ENCODE measurements around the gene BAHCC1.
A peak's percentile ranks its signal among the peaks of the same experiment; 100 is the strongest.

BAHCC1 gene

DNA sequence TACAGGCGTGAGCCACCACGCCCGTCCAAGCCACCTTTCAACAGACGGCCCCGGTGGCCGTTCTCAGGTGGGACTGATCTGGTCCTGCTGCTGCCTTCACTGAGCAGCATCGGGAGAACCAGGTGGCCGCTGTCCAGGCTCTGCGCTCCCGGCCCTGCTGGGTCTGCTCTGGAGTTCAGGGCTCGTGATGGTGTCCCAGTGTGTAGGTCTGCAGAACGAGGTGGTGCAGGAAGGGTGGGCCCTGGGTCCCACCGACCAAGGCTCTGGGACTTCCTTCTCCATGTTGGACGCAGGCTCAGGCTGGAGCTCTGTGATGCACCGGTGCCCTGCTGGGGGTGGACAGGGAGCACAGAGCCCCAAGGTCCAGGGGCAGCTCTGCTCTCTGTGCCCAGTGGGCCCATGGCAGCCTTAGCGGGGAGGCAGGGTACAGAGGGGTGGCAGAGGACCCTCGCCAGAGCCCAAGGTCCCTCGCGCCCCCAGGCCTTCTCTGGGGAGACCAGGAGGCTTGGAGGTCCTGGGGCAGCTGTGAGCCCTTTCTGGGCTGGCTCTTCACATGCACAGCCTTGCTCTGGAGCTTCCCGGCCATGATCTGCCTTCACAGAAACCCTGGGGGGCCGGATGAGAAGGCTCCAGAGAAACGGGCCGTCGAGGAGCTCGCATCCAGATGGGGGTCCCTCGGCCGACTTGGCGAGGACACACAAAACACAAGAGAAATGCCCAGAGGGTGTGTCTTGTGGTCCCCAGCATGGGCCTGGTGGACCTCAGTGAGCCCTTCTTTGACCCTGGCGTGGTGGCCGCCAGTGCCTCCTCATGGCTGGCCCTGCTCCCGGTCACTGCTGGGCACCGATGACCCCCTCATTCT lies 26.9 kb upstream of the BAHCC1 start:
- no peak for DNase-seq

DNA sequence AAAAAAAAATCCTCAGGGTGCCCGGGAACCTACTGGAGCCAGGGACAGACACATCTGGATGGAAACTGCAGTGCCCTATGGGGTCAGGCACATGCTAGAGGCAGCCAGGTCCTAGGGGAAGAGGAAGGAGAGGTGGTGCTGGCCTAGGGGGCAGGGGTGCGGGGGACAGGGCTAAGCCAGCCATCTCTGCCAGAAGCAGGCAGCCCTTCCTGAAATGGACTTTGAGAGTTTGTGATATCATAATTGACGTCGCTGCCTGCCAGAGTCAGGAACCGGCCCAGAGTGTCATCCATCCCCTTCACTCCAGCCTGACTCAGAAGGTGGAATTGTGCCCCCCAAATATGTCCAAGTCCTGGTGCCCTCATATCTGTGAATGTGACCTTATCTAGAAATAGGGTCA lies 25.0 kb upstream of the BAHCC1 start:
- DNase-seq: no peak

DNA sequence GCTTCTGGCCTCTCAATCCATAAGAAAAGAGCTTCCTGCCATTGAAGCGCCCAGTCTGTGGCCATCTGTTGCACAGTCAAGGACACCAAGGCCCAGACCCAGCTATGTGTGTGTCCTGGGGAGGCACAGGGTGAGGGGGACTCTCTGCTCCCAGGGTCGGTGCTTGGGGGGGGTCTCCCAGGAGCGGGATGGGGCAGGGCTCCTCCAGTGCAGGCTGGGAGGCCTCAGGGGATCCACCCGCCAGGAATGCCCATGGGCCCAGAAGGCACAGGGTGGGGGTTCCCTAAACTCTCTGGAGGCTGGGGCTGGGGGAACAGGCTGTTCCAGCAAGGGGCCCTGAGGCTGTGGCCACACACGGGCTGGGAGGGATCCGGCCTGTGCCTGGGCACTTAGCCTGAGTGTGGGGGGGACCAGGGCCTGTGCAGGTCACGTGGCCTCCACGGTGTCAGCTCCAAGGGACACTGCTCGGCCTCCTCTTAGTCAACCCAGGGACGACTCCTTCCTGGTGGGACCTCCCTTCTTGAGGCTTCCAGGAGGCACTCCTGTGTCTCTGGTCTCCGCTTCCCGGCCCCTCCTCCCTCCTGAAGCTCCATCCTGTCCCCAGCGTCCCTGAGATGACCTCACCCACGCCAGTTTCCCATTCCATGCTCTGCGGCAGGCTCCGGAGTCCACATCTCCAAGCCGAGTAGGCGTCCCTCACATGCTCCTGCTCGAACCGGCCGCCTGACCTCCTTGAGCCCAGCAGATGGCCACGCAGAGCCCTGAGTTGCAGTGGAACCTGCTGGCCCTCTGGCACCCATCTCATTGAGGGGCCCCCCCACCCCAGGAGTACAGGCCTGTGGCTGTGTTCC lies 23.1 kb upstream of the BAHCC1 start:
- DNase-seq: no peak

DNA sequence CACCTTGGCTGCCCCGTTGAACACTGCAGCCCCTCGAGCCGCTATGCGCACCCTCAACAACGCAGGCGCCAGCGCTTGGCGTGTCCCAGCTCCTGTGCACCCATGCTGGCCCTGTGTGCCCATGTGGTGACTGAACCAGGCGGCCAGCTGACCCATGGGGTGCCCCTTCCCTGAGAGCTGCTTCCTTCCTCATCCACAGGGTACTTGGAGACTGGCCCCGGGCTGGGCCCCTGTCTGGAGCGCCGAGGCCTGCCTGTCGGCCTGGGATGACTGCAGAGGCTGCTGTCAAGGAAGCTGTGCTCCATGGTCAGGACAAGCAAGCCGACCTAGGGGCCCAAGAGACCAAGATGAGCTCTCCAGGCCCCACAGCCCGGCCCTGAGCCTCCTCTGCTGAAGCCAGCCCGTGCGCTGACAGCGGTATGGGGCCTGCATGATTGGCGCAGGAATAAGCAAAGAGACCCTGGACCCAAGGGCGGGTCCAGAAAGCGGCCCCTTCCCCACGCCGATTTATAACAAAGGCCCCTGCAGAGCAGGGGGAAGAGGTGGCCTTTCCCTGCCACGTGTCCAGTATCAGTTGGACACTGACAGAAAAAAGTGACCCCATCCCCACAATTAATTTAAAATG lies 21.6 kb upstream of the BAHCC1 start:
- DNase-seq: no peak

DNA sequence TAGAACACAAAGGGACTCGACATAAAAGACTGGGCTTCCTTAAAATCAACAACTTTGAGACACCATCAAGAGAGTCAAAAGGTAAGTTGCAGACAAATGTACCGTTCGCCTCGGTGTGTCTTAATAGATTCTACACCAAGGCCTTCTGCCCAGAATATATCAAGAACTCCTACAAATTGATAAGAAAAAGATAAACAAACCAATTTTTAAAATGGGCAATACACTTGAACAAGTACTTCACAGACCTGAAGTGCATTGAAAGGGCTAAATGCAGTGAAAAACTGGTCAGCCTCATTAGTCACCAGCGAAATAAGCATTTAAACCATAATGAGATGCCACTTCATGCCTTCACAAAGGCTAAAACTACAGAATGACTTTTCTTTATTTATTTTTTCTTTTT lies 20.4 kb upstream of the BAHCC1 start:
- no peak for DNase-seq

DNA sequence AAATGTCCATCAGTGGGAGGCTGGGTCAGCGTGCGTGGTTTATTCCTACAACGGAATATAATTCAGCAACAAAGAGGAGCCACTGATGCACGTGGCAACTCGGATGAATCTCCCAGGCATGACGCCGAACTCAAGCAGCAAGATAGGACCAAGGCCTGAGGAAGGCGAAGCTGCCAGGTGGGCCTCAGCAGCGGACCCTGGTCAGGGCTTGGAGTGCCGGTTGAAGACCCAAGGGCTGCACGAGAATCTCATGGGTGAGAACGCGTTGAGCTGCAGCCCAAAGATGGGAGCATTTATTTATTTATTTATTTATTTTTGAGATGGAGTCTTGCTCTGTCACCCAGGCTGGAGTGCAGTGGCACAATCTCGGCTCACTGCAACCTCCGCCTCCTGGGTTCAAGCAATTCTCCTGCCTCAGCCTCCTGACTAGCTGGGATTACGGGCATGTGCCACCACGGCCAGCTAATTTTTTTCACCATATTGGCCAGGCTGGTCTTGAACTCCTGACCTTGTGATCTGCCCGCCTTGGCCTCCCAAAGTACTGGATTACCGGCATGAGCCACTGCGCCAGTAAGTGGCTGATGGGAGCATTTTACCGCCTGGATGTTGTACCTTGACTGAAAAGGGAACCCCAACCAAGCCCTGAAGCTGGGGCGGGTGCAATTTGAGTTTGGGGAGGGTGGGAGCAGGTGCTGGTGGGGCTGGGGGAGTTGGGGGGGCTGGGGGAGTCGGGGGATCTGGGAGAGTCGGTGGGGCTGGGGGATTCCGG lies 18.1 kb upstream of the BAHCC1 start:
- DNase-seq: no peak

DNA sequence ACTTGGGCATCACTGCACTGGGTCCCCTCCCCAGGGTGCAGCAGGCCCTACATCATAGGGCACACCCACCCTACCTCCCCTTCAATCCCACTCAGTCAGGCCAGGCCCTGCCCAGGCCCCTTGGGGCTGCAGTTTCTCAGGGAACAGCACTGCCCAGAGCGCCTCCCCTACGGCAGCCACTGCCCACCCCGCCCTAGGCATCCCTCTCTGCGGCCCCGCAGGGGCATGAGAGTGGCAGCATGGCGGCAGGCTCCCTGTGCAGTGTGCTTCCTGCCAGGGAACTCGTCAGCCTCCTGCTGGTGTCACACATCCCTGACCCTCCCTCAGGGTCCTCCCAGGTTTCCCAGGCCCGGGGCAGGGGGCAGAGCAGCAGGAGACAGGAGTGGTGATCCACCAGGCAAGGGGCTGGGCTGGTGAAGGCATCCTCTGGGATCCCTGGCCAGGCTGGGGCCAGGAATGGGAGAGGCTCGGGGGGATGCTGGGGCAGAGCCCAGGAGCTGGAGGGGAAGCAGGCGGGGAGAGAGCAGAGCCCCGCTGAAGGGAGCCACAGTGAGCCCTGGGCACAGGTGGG lies 16.2 kb upstream of the BAHCC1 start:
- DNase-seq: no peak

DNA sequence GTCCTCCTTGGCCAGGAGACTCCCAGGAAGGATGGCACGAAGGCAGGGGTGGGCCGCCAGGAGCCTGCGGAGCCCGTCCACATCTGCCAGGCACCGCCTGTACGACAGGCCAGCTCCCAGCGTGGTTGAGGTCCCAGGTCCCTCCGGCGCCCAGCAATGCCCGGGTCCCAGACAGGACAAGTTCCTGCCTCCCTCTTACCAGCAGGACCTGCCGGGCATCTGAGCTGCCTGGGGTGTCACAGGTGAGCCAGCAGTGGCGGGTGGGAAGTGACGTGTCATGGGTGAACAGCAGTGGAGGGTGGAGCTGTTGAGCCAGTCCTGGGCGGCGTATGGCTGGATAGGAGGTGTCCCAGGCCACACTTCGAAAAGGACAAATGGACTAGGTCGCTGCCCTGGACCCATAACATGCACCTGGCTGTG lies 15.7 kb upstream of the BAHCC1 start:
- DNase-seq: no peak

DNA sequence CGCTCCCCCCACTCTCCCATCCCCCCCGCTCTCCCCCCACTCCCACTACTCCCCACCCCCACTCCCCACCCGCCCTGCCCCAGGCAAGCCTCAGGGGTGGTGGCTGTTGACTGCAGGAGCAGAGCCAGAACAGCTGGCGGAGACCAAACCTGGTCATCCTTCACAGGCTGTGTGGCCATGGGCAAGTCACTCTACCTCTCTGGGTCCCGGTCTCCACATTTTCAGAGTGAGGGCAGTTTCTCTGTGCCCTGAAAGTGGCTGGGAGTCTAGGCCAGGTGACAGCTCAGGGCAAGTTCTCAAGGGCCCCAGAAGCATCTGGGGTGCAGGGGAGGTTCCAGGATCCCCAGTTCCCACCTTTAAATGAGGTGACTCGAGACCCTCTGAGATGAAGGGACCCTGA lies 15.1 kb upstream of the BAHCC1 start:
- DNase-seq: no peak

DNA sequence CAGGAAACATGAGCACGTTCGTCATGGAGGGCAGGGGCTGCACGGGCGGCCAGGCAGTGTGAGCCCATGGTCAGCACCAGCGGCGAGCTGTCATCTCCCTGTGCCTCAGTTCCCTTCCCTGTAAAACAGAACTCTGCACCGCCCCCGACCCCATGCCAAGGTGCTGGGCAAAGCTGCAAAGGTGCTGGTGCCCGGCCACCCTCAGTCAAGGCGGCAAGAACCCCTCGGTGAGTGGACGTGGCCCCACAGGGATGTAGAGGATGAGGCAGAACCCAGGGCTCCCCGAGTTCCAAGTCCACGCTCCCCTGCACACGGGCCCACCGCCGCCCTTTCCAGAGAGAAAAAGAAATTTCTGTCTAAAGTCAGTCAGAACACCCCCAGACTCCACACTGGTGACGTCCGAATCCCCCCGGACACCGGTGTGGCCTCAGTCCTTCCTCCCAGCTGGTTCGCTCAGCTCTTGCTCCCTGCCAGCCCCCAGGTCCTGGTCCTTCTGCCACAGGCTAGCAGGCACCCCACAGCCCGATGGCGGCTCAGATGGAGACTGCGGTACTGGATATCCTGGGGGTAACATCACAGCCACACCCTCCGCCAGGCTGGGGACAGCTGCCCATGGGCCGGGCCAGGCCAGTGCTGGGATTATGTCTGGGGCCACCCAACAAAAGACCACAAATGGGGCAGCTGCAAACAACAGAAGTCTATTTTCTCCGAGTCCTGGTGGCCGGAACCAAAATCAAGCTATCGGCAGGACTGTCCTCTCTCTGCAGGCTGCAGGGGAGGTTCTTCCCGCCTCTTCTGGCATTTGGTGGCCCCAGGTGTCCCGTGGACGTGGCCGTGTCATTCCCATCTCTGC lies 14.4 kb upstream of the BAHCC1 start:
- DNase-seq: no peak

DNA sequence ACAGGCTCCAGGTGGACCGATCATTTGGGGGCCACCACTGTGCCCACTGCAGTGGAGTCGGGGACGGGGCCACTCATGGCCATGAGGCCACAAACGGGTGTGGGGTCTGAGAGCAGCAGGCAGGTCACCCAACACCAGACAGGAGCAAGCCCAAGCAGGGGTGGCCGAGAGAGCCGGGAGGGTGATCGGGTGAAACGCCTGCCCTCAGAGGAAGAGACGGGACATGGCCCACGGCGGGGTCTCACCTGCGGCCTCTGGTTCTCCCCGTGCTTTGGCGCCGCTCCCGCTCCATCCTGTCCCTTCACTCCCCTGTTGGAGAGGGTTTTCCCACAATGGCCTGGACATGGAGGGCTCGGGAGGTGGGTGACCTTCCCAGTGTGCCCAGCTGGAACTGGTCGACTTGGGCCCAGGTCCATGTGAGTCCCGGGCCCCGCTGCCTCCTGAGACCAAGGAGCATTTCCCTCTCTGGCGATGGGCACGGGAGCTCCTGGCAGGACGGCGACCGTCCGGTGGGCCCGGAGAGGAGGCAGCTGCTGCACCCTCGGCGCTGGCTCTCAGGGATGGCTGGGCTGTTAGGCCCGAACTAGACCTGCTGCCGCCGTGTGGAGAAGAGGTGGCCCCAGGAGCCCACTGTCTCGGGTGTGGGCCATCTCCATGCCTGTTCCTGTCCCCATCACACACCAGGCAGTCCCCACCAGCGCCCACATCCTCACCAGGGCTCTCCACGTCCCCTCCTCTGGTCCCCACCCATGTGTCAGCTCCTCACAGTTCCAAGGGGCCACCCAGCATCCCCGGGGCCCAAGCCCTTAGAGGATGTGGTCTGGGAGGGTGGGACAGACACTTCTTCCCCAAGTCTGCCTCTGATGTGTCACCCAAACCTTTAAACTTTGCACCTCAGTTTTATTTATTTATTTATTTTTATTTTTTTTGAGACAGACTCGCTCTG lies 13.4 kb upstream of the BAHCC1 start:
- no peak for DNase-seq

DNA sequence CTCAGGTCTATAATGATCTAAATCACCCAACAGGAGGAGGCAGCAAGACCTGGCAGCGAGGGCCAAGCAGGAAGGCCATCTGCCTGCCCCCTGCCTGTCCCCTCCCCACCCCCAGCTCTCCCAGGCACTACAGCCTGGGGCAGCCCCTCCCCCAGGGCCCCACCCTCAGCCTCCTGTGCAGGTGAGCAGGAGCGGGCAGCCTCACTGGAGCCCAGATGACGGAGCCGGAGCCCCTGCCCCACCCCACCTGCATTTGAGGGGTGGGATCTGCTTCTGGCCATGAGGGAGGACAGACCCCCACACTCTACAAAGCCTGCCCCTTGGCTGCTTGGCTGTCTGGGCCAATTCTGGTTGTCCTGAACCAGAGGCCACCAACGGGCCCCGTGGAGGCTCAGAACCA lies 12.4 kb upstream of the BAHCC1 start:
- DNase-seq: no peak

DNA sequence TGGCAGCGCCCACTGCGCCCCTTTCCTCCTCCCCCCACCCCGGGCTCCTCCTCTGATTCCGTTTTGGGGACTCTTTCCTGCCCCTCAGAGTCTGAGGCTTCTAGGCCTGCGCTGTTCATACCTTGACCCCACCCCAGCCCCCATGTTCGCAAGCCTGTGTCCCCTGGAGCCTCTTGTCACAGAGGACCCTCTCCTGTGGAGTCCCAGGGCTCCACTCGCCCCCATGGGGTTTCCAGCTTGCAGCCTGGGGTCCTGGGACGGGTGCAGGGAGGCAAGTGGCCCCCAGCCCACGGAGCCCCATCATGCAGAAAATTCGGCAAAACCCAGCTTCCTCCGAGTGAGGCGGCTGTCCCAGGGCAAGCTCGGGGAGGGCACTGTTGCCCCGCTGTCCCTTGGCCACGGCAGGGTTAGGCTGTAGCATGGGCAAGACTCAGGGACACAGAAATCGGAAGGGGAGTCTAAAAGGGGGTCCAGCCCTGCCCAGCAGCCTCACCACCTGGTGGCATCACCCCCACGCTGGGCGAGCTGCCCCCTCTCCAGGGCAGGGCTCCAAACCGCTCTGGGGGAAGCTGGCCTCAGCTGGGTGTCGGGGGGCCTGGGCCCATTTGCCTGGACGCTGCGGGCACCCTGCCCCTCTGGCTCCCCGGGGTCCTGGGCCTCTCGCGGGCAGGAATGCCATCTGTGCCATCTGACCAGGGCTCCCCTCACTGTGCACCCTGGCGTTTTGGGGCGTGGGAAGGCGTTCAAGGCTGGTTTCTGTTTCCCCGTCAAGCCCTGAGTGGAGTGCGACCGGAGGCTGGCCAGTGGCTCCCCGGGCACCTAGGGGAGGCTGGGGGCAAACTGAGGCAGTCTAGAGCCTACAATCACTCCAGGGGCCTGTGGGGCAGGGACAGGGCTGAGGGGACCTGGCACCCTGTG lies 11.5 kb upstream of the BAHCC1 start:
- DNase-seq: no peak

DNA sequence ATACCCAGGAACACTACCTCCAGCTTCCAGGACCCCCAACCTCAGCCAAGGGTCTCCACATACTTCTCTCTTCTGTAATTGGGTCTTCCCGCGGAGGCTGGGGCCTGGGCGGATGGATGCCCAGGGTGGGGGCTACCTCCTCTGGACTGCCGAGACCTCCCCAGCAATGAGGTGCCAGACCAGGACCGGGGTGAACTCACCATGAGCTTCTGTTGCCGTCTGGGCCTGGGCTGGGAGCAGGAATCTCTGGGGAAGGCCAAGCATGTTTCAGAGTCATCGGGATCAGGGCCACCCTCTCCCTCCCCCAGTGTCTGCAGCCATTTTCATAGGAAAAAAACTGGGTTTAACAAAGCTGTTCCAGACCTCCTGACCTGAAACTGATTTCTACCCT lies 10.3 kb upstream of the BAHCC1 start:
- DNase-seq: no peak

DNA sequence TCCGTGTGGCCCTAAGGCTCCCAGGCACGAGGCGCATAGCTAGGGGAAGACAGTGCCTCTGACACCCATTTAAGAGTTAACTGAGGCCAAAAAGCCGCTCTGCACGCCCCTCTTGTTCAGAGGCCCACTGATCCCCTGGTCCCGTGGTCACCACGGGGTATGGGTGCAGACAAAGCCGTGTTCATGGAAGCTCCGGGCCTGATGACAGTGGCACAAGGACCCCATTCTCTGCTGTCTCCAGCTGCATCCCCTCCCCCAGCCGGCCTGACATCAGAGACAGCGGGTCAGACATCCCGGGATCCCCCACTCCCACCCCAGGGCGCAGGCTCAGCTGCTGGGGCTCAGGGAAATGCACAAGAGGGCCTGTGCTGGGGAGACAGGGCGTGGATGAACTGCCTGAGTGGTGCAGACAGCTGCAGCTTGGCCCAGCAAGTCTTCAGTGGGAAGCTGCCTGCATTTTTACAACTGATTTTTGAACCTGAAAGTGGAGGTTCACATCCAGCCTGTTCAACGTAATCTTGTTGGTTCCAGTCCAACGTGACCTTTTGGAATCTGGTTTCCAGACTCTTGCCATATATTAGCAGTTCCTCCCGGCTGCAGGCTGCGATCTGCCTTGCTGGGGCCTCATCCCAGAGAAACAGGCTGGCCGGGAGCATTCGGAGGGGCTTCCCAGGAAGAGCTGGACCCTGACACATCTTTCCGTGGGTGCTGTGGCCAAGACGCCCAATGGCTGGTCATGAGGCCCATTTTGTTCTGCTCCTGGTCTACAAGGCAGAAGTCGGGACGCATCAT lies 9.7 kb upstream of the BAHCC1 start:
- no peak for DNase-seq

DNA sequence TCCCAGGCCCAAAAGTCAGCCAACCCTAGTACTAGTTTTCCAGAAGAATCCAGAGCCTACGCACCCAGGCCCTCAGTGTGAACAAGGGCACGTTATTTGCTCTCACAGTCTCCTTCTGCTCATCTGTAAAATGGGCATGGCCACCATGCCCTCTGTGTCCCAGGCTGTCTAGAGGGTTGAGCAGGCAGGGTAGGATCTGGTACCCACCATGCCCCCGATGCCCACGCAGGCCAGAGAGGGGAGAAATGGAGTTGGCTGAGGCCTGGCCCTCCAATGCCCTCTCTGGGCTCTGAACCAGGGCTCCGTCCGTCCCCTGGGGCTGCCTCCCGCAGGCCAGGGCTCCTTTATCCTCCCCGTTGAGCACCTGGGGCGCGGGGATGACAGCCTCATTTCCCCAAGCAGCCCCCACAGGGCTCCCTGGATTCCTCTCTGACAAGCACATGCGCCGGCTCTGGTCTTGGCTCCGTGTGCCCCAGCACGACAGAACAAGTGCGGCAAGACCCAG lies 9.1 kb upstream of the BAHCC1 start:
- DNase-seq: no peak

DNA sequence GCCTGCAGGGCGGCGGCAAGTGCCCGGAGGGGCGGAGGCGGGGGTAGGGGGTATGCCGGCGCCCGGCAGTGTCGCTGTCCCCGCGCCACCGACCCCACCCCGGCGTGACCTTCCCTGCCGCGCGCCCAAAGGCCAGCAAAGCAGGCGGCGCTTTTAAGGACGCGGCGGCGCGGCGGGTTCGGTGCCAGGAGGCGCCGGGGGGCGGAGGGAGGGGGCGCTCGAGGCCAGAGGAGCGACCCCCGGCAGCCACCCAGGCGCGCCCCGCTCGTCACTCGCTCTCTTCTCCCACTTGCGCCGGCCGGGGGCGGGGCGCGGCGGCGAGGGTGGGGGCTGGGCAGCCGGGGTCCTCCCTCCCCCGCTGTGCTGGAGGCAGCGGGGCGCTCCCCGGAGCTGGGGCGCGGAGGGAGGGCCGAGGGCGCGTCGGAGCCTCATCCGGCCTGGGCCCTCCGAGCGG lies 8.6 kb upstream of the BAHCC1 start:
- peak; percentile 41 for DNase-seq
